HepG2 (cell line): ENCODE results near the gene SLC35F6. TPM values are rescaled to one million over a fixed set of nuclear protein-coding genes. Genes with fewer than 3 reads are reported as not detected.

Experiments used
- ASH2L ChIP-seq: fragments of 300-600, 200-600 bp; sonication (generic); IDR thresholded peaks from 2 replicates; pipeline ENCODE4 v1.7.0; 2017; ENCODE audit warnings: low read depth, mild to moderate bottlenecking, moderate library complexity, mixed read lengths, low read length; ENCODE audit not compliant: insufficient read length
- FOXO1 ChIP-seq: sonication (generic); formaldehyde crosslinking; IDR thresholded peaks from 2 replicates; pipeline ENCODE4 v1.4.0; 2020; ENCODE audit warnings: missing genetic modification reagents
- HMGA1 ChIP-seq: sonication (generic); formaldehyde crosslinking; conservative IDR thresholded peaks from 2 replicates; pipeline ENCODE4 v1.4.0; 2020; ENCODE audit warnings: missing genetic modification reagents
- KLF13 ChIP-seq: sonication (generic); formaldehyde crosslinking; IDR thresholded peaks from 2 replicates; pipeline ENCODE4 v1.4.0; 2020; ENCODE audit warnings: mild to moderate bottlenecking, missing genetic modification reagents
- NR1H2 ChIP-seq: sonication (generic); formaldehyde crosslinking; IDR thresholded peaks from 2 replicates; pipeline ENCODE4 v1.8.1; 2022; ENCODE audit warnings: low read depth, missing genetic modification reagents, borderline replicate concordance
- POGZ ChIP-seq: sonication (generic); formaldehyde crosslinking; IDR thresholded peaks from 2 replicates; pipeline ENCODE4 v1.4.0; 2020; ENCODE audit warnings: mild to moderate bottlenecking, missing genetic modification reagents
- SMAD9 ChIP-seq: sonication (generic); formaldehyde crosslinking; IDR thresholded peaks from 2 replicates; pipeline ENCODE4 v1.5.1; 2020; ENCODE audit warnings: mild to moderate bottlenecking, missing genetic modification reagents
- ZBTB42 ChIP-seq: sonication (generic); formaldehyde crosslinking; IDR thresholded peaks from 2 replicates; pipeline ENCODE4 v1.5.0; 2020; ENCODE audit warnings: mild to moderate bottlenecking, missing genetic modification reagents
- ZFP36L1 ChIP-seq: sonication (generic); formaldehyde crosslinking; IDR thresholded peaks from 2 replicates; pipeline ENCODE4 v1.8.0; 2022; ENCODE audit warnings: mild to moderate bottlenecking, missing genetic modification reagents, moderate library complexity
- ZNF331 ChIP-seq: sonication (generic); formaldehyde crosslinking; IDR thresholded peaks from 2 replicates; pipeline ENCODE4 v1.4.0; 2020; ENCODE audit warnings: missing genetic modification reagents
- ZNF382 ChIP-seq: sonication (generic); formaldehyde crosslinking; IDR thresholded peaks from 2 replicates; pipeline ENCODE4 v1.5.0; 2020; ENCODE audit warnings: missing genetic modification reagents, mild to moderate bottlenecking, borderline replicate concordance
- ZNF451 ChIP-seq: sonication (generic); formaldehyde crosslinking; IDR thresholded peaks from 2 replicates; pipeline ENCODE4 v1.5.0; 2020; ENCODE audit warnings: mild to moderate bottlenecking, missing genetic modification reagents
- ZNF530 ChIP-seq: sonication (generic); formaldehyde crosslinking; IDR thresholded peaks from 2 replicates; pipeline ENCODE4 v1.5.0; 2020; ENCODE audit warnings: low read depth, mild to moderate bottlenecking, missing genetic modification reagents
- ZNF550 ChIP-seq: sonication (generic); formaldehyde crosslinking; IDR thresholded peaks from 2 replicates; pipeline ENCODE4 v1.4.0; 2020; ENCODE audit warnings: mild to moderate bottlenecking, missing genetic modification reagents, borderline replicate concordance
- ZNF570 ChIP-seq: sonication (generic); formaldehyde crosslinking; IDR thresholded peaks from 2 replicates; pipeline ENCODE4 v1.4.0; 2020; ENCODE audit warnings: mild to moderate bottlenecking, missing genetic modification reagents, borderline replicate concordance
- ZNF841 ChIP-seq: sonication (generic); formaldehyde crosslinking; IDR thresholded peaks from 2 replicates; pipeline ENCODE4 v1.8.1; 2023; ENCODE audit warnings: missing genetic modification reagents, borderline replicate concordance
- polyA plus RNA-seq, 8 experiments: library from polyadenylated mRNA; depleted of rRNA in 3 of 8; stranded (reverse) in 7 of 8; unstranded in 1 of 8; fragments of >200 nt; fragmentation: Illumina TruSeq in 4 of 8; extraction: Trizol in 4 of 8; gene quantifications; 2 replicates each; pipeline versions ENCODE4 v1.2.1 to v1.2.3, GENCODE V29; 2011 to 2016; ENCODE audit warnings: low read depth in 4 of 8, missing spikeins in 1 of 8, mixed read lengths in 1 of 8; ENCODE audit not compliant: insufficient read depth in 1 of 8
- total RNA-seq, 5 experiments: library from RNA; depleted of rRNA; stranded (reverse); fragments of >200 nt; fragmentation: Illumina TruSeq; extraction: Trizol; gene quantifications; 2 replicates each; pipeline ENCODE4 v1.2.3, GENCODE V29; 2016; ENCODE audit warnings: low read depth in 1 of 5
- TF ChIP-seq, protein P1 (sequence below), 2 experiments: fragments of 450-650 bp in 1 of 2; sonication (generic) in 1 of 2; formaldehyde crosslinking in 1 of 2; IDR thresholded peaks; 2 replicates each; pipeline versions ENCODE4 v1.6.1 to v1.8.0; 2016 to 2022; ENCODE audit warnings: antibody characterized with exemption in 1 of 2, mild to moderate bottlenecking in 1 of 2, missing genetic modification reagents in 1 of 2
- TF ChIP-seq, protein P2 (sequence below): sonication (generic); formaldehyde crosslinking; IDR thresholded peaks from 2 replicates; pipeline ENCODE4 v1.4.0; 2020; ENCODE audit warnings: mild to moderate bottlenecking, missing genetic modification reagents

Gene SLC35F6
- total and polyA plus RNA-seq, 2 of the 13 experiments (the other 11 are each of a cell fraction or from before 2014, with no cell fraction given), result 15.2 to 21.2 TPM

DNA sequence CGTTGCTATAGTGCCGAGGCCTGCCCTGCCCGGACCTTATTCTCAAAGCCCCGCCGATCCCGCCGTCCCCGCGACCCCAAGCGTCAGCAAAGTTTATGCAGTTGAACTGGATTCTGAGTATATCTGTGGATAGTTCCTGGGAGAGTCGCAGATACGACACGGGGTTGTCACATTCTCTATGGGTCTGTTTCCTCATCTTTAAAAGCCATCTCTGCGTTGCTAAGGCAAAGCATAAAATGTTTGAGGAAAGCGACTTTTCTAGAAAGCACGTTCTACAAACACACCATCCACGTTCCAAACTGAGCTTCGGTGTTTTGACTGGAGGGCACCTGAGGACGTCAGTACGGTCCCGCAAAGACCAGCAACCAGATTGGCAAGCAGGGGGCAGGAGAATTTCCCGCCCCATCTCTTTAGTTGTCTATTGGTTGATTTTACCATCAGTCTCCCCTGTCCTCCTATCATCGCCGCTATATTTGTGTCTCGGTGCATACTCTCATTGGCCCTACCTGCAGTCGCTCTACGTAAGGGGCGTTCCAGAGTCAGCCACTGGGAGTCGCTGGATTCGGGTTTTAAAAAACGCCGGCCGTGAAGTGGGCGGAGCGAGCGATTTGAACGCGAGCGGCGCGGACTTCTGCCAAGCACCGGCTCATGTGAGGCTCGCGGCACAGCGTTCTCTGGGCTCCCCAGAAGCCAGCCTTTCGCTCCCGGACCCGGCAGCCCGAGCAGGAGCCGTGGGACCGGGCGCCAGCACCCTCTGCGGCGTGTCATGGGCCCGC lies 21.5 kb downstream of the SLC35F6 start, which contains the start of gene CENPA (continued):
- TF ChIP-seq, protein P1, sequence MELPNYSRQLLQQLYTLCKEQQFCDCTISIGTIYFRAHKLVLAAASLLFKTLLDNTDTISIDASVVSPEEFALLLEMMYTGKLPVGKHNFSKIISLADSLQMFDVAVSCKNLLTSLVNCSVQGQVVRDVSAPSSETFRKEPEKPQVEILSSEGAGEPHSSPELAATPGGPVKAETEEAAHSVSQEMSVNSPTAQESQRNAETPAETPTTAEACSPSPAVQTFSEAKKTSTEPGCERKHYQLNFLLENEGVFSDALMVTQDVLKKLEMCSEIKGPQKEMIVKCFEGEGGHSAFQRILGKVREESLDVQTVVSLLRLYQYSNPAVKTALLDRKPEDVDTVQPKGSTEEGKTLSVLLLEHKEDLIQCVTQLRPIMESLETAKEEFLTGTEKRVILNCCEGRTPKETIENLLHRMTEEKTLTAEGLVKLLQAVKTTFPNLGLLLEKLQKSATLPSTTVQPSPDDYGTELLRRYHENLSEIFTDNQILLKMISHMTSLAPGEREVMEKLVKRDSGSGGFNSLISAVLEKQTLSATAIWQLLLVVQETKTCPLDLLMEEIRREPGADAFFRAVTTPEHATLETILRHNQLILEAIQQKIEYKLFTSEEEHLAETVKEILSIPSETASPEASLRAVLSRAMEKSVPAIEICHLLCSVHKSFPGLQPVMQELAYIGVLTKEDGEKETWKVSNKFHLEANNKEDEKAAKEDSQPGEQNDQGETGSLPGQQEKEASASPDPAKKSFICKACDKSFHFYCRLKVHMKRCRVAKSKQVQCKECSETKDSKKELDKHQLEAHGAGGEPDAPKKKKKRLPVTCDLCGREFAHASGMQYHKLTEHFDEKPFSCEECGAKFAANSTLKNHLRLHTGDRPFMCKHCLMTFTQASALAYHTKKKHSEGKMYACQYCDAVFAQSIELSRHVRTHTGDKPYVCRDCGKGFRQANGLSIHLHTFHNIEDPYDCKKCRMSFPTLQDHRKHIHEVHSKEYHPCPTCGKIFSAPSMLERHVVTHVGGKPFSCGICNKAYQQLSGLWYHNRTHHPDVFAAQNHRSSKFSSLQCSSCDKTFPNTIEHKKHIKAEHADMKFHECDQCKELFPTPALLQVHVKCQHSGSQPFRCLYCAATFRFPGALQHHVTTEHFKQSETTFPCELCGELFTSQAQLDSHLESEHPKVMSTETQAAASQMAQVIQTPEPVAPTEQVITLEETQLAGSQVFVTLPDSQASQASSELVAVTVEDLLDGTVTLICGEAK (IDR thresholded peaks at IDR 0.05), result no peak
- TF ChIP-seq, protein P1 (CRISPR knock-in tag; IDR thresholded peaks at IDR 0.05), result peak; percentile 38
- TF ChIP-seq POGZ (CRISPR knock-in tag) (peak; percentile 92), ZNF841 (peak; percentile 97), HMGA1 (CRISPR knock-in tag) (no peak), NR1H2 (CRISPR knock-in tag) (no peak), ZNF451 (CRISPR knock-in tag) (peak; percentile 84; the same call in 1 of the 2 replicates), ZBTB42 (CRISPR knock-in tag) (peak; percentile 92), ASH2L (peak; percentile 64), KLF13 (CRISPR knock-in tag) (peak; percentile 65; the same call in 1 of the 2 replicates), ZFP36L1 (CRISPR knock-in tag) (peak; percentile 100), ZNF530 (no peak), ZNF331 (peak; percentile 93), SMAD9 (peak; percentile 86; the same call in 1 of the 2 replicates), FOXO1 (peak; percentile 49; the same call in 1 of the 2 replicates), ZNF550 (CRISPR knock-in tag) (no peak), ZNF570 (0 out of 2 replicates have a peak, but pooled peaks have one; percentile 84), ZNF382 (CRISPR knock-in tag) (no peak)
- TF ChIP-seq, protein P2, sequence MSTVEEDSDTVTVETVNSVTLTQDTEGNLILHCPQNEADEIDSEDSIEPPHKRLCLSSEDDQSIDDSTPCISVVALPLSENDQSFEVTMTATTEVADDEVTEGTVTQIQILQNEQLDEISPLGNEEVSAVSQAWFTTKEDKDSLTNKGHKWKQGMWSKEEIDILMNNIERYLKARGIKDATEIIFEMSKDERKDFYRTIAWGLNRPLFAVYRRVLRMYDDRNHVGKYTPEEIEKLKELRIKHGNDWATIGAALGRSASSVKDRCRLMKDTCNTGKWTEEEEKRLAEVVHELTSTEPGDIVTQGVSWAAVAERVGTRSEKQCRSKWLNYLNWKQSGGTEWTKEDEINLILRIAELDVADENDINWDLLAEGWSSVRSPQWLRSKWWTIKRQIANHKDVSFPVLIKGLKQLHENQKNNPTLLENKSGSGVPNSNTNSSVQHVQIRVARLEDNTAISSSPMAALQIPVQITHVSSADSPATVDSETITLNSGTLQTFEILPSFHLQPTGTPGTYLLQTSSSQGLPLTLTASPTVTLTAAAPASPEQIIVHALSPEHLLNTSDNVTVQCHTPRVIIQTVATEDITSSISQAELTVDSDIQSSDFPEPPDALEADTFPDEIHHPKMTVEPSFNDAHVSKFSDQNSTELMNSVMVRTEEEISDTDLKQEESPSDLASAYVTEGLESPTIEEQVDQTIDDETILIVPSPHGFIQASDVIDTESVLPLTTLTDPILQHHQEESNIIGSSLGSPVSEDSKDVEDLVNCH (CRISPR knock-in tag), result no peak; the same call in 1 of the 2 replicates
